HEK293 (cell line): ENCODE data around the gene ACAD9.

ENCODE experiments used
- CTCF ChIP-seq: fragments of 450-650 bp; formaldehyde crosslinking; IDR thresholded peaks from 2 replicates; pipeline ENCODE4 v1.5.1; 2016; ENCODE audit warnings: missing biosample characterization, missing genetic modification characterization
- RBAK ChIP-seq: fragments of 450-650 bp; formaldehyde crosslinking; IDR thresholded peaks from 2 replicates; pipeline ENCODE4 v1.5.1; 2016; ENCODE audit warnings: missing biosample characterization, missing genetic modification characterization
- ZBTB44 ChIP-seq: fragments of 450-650 bp; IDR thresholded peaks from 2 replicates; pipeline ENCODE4 v1.5.1; 2018; ENCODE audit warnings: missing biosample characterization, mild to moderate bottlenecking, missing genetic modification characterization
- ZNF10 ChIP-seq: fragments of 450-650 bp; formaldehyde crosslinking; IDR thresholded peaks from 2 replicates; pipeline ENCODE4 v1.5.1; 2017; ENCODE audit warnings: missing biosample characterization, missing genetic modification characterization
- ZNF324 ChIP-seq: fragments of 450-650 bp; formaldehyde crosslinking; IDR thresholded peaks from 2 replicates; pipeline ENCODE4 v1.5.1; 2016; ENCODE audit warnings: missing biosample characterization, missing genetic modification characterization

- TF ChIP-seq ZBTB44 (no peak), ZNF324 (no peak), CTCF (tag by site-specific recombination) (no peak), RBAK (tag by site-specific recombination) (no peak), ZNF10 (no peak)
These were observed 40.6 kb downstream of the ACAD9 start for GRCh38 chr3:128919988-128920387.
